HEK293 (cell line): ENCODE measurements around the gene SOX30.

Source experiments
- BCL11A ChIP-seq: fragments of 450-650 bp; formaldehyde crosslinking; IDR thresholded peaks from 2 replicates; pipeline ENCODE4 v1.5.1; 2016; ENCODE audit warnings: low read depth, missing biosample characterization, missing genetic modification characterization
- CTCF ChIP-seq: fragments of 450-650 bp; formaldehyde crosslinking; IDR thresholded peaks from 2 replicates; pipeline ENCODE4 v1.5.1; 2016; ENCODE audit warnings: missing biosample characterization, missing genetic modification characterization
- MYNN ChIP-seq: fragments of 450-650 bp; formaldehyde crosslinking; IDR thresholded peaks from 2 replicates; pipeline ENCODE4 v1.5.1; 2016; ENCODE audit warnings: missing biosample characterization, missing genetic modification characterization, borderline replicate concordance
- WT1 ChIP-seq: fragments of 450-650 bp; formaldehyde crosslinking; IDR thresholded peaks from 2 replicates; pipeline ENCODE4 v1.5.1; 2016; ENCODE audit warnings: missing biosample characterization, missing genetic modification characterization
- ZNF302 ChIP-seq: fragments of 450-650 bp; formaldehyde crosslinking; IDR thresholded peaks from 2 replicates; pipeline ENCODE4 v1.5.1; 2016; ENCODE audit warnings: missing biosample characterization, missing genetic modification characterization, low read depth
- ZNF629 ChIP-seq: fragments of 450-650 bp; formaldehyde crosslinking; IDR thresholded peaks from 2 replicates; pipeline ENCODE4 v1.5.1; 2017; ENCODE audit warnings: missing biosample characterization, missing genetic modification characterization
- ZSCAN16 ChIP-seq: fragments of 450-650 bp; formaldehyde crosslinking; IDR thresholded peaks from 2 replicates; pipeline ENCODE4 v1.5.1; 2016; ENCODE audit warnings: missing biosample characterization, missing genetic modification characterization
- TF ChIP-seq, protein P1 (sequence below): fragments of 450-650 bp; formaldehyde crosslinking; IDR thresholded peaks from 2 replicates; pipeline ENCODE4 v1.5.1; 2016; ENCODE audit warnings: missing biosample characterization, missing genetic modification characterization, low read depth

DNA sequence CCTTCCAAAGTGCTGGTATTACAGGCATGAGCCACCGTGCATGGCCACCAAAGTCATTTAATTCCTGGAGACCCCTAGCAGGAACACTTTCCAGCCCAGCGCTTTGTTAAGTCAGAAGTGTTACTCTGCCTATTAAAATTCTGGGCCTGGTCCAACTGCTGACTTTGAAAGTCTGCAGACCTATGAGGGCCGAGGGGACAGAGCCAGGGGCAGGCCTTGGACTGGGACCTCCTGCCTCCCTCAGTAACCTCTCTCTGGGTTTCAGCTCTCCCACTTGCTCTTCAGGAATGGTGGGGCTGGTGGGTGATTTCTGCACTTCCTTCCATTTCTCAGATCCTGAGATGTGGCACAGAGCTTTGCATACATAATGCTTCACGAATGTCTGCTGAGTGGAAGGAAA lies 28.8 kb upstream of the SOX30 start:
- TF ChIP-seq CTCF = no peak
- TF ChIP-seq ZNF629 = no peak
- TF ChIP-seq ZNF302 (tag by site-specific recombination) = no peak
- no peak for TF ChIP-seq ZSCAN16 (tag by site-specific recombination)
- no peak for TF ChIP-seq MYNN (tag by site-specific recombination)
- no peak for TF ChIP-seq BCL11A (tag by site-specific recombination)
- TF ChIP-seq WT1 (tag by site-specific recombination) = no peak
- TF ChIP-seq, protein P1, sequence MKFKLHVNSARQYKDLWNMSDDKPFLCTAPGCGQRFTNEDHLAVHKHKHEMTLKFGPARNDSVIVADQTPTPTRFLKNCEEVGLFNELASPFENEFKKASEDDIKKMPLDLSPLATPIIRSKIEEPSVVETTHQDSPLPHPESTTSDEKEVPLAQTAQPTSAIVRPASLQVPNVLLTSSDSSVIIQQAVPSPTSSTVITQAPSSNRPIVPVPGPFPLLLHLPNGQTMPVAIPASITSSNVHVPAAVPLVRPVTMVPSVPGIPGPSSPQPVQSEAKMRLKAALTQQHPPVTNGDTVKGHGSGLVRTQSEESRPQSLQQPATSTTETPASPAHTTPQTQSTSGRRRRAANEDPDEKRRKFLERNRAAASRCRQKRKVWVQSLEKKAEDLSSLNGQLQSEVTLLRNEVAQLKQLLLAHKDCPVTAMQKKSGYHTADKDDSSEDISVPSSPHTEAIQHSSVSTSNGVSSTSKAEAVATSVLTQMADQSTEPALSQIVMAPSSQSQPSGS (tag by site-specific recombination) = no peak
